CD4-positive, alpha-beta T cell (primary cell): ENCODE data around the gene EPHA5. TPM values are rescaled to one million over a fixed set of nuclear protein-coding genes. Genes with fewer than 3 reads are reported as not detected.

Experiments
- ATAC-seq: fragments of 200-7000 bp; cut with Tn5 transposase; one replicate; pipeline ENCODE4 v1.10.0; 2022; ENCODE audit warnings: mild to moderate bottlenecking; ENCODE audit not compliant: poor library complexity
- CTCF ChIA-PET: fragments of 350-600 bp; sonication (Branson Sonifier 250); formaldehyde crosslinking; loops from one replicate; lab custom pipeline; 2021; ENCODE audit warnings: antibody characterized with exemption, inconsistent platforms; lab: Charles Lee
- POLR2A ChIA-PET: fragments of 350-600 bp; sonication (Branson Sonifier 250); formaldehyde crosslinking; loops from one replicate; lab custom pipeline; 2021; ENCODE audit warnings: antibody characterized with exemption, inconsistent platforms; lab: Charles Lee
- DNase-seq, 14 experiments: peaks; one replicate each; pipeline ENCODE4 v3.0.0-alpha.2; 2013 to 2020; ENCODE audit warnings: mixed read lengths in 2 of 14
- H3K27ac ChIP-seq, 2 donors: one replicate each; pipeline versions ENCODE4 v1.5.1 to v1.7.0; 2013; ENCODE audit warnings: low read length in 2 of 2, low read depth in 1 of 2, mild to moderate bottlenecking in 1 of 2
- H3K27me3 ChIP-seq, 2 experiments: 1 replicate in 1 of 2; 2 replicates in 1 of 2; pipeline versions ENCODE4 v1.6.1 to v1.7.0; 2013; ENCODE audit warnings: low read length in 2 of 2, control low read depth in 1 of 2, mild to moderate bottlenecking in 1 of 2, moderate library complexity in 1 of 2; ENCODE audit not compliant: insufficient read depth in 2 of 2, control insufficient read depth in 1 of 2
- H3K36me3 ChIP-seq: one replicate; pipeline ENCODE4 v1.6.1; 2013; ENCODE audit warnings: low read length, control low read depth; ENCODE audit not compliant: insufficient read depth
- H3K4me1 ChIP-seq: one replicate; pipeline ENCODE4 v1.6.1; 2013; ENCODE audit warnings: low read length, control low read depth; ENCODE audit not compliant: insufficient read depth
- H3K4me3 ChIP-seq: one replicate; pipeline ENCODE4 v1.5.1; 2013; ENCODE audit warnings: mild to moderate bottlenecking, low read length, moderate library complexity
- H3K9me3 ChIP-seq, 2 experiments: 1 replicate in 1 of 2; 2 replicates in 1 of 2; pipeline versions ENCODE4 v1.6.1 to v1.7.0; 2013; ENCODE audit warnings: low read length in 2 of 2, mild to moderate bottlenecking in 2 of 2, control low read depth in 1 of 2, moderate library complexity in 1 of 2; ENCODE audit not compliant: control insufficient read depth in 1 of 2, insufficient read depth in 1 of 2
- H3K27ac Mint-ChIP-seq: one replicate; pipeline ENCODE4 v1.8.0; 2020; ENCODE audit warnings: mixed read lengths
- H3K27me3 Mint-ChIP-seq: one replicate; pipeline ENCODE4 v1.8.0; 2021; ENCODE audit warnings: mixed read lengths
- H3K36me3 Mint-ChIP-seq: one replicate; pipeline ENCODE4 v1.8.0; 2021; ENCODE audit warnings: low read depth, mixed read lengths
- H3K4me1 Mint-ChIP-seq: one replicate; pipeline ENCODE4 v1.8.0; 2021; ENCODE audit warnings: low read depth, mixed read lengths
- H3K4me3 Mint-ChIP-seq: one replicate; pipeline ENCODE4 v1.8.0; 2020; ENCODE audit warnings: mild to moderate bottlenecking, mixed read lengths
- H3K9me3 Mint-ChIP-seq: one replicate; pipeline ENCODE4 v1.8.0; 2020; ENCODE audit warnings: mixed read lengths
- intact Hi-C, 2 experiments: fragments of 100-400 bp; cut with DNase I in 1 of 2; cut with micrococcal nuclease in 1 of 2; formaldehyde crosslinking; loops; one replicate each; pipeline versions ENCODE4 v1.15.1 to v1.9.0; 2023 to 2025; cut with DNase I, micrococcal nuclease
- total RNA-seq, 174 experiments: library from RNA in 2 of 174; stranded (reverse) in 2 of 174; gene quantifications; one replicate each; pipeline ENCODE4 v1.2.3 and lab custom pipeline; 2021 to 2026
- TF ChIP-seq, protein P1 (sequence below): fragments of 200-600 bp; IDR thresholded peaks from one replicate; pipeline ENCODE4 v1.8.0; 2022; ENCODE audit warnings: antibody characterized with exemption, mild to moderate bottlenecking

The EPHA5 gene
- total RNA-seq, 2 experiments from 2014 or later: not detected

DNA sequence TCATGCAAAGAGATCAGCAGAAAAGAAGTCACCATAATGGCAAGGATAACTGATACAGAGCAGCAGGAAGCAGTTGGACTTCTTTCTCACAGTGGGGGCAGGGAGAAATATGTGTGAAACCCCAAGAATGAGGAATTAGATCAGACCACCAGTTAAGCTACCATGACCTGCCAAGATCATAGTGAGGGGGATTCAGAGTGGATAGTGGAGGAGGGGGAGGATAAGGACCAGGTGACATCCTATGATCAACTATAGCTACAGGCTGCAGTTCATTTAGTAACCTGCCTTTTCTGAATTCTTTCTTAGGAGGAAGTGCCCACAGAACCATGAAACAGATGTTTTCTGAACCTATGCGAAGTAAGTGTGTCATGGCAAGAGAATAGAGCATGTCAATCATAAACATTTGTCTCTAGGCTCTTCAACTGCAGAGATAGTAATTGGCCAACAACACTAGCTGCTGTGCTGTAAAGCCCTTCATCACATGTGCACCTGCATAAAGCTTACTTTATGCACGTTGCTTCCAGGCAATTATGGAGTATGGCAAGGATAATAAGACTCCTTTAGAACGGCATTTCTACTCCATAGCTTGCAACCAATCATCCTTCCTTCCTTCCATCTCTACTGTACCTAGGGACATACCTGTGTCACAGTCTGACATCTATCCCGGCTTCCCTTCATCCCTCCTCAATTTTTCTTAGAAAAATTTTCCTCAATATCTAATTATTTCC is 329.7 kb downstream of the EPHA5 start:
- Mint-ChIP-seq H3K27ac (no peak overlapping the region), H3K9me3 (peaks cover 3% of the 10 kb centered on the region), H3K4me3 (no peak overlapping the region), H3K4me1 (no peaks in the 10 kb centered on the region), H3K27me3 (no peaks in the 10 kb centered on the region), H3K36me3 (no peaks in the 10 kb centered on the region)
- Histone ChIP-seq H3K27ac (no peak overlapping the region), H3K9me3 (no peaks in the 10 kb centered on the region), H3K4me3 (no peak overlapping the region), H3K36me3 (no peaks in the 10 kb centered on the region), H3K4me1 (no peaks in the 10 kb centered on the region), H3K27me3 (no peaks in the 10 kb centered on the region)
- ATAC-seq (no peak), DNase-seq (no peak)
- TF ChIP-seq, protein P1, sequence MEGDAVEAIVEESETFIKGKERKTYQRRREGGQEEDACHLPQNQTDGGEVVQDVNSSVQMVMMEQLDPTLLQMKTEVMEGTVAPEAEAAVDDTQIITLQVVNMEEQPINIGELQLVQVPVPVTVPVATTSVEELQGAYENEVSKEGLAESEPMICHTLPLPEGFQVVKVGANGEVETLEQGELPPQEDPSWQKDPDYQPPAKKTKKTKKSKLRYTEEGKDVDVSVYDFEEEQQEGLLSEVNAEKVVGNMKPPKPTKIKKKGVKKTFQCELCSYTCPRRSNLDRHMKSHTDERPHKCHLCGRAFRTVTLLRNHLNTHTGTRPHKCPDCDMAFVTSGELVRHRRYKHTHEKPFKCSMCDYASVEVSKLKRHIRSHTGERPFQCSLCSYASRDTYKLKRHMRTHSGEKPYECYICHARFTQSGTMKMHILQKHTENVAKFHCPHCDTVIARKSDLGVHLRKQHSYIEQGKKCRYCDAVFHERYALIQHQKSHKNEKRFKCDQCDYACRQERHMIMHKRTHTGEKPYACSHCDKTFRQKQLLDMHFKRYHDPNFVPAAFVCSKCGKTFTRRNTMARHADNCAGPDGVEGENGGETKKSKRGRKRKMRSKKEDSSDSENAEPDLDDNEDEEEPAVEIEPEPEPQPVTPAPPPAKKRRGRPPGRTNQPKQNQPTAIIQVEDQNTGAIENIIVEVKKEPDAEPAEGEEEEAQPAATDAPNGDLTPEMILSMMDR: no peak
- intact Hi-C loops: no loop called here
- ChIA-PET CTCF (no interaction called here), POLR2A (no interaction called here)

DNA sequence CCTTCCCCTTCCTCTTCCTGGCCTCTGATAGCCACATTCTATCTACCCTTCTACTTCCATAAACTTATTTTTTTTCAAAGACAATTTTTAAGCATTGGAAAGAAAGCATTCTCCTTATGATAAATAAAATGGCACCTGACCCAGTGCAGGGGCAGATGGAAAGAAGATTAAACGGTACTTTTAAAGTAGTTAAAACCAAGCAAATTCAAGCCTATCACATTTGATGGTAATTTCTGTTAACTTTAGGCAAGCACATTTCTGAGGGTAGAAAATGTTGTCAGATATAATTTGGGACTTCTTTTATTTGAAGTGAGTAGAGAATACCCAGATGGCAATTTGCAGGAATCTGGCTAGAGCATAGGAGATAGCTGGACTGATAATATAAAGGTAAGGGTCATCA is 332.9 kb downstream of the EPHA5 start:
- Histone ChIP-seq H3K36me3 (no peaks in the 10 kb centered on the region), H3K9me3 (no peaks in the 10 kb centered on the region), H3K27me3 (no peaks in the 10 kb centered on the region), H3K4me3 (no peak overlapping the region), H3K27ac (no peak overlapping the region), H3K4me1 (no peaks in the 10 kb centered on the region)
- no peaks in the 10 kb centered on the region for H3K4me1 Mint-ChIP-seq
- peaks cover 5% of the 10 kb centered on the region for H3K9me3 Mint-ChIP-seq
- H3K4me3 Mint-ChIP-seq: no peak overlapping the region
- DNase-seq (no peak), ATAC-seq (no peak)
- TF ChIP-seq, protein P1: no peak
- intact Hi-C loops: no loop called here
- no peaks in the 10 kb centered on the region for H3K36me3 Mint-ChIP-seq
- H3K27ac Mint-ChIP-seq: no peak overlapping the region
- ChIA-PET CTCF (no interaction called here), POLR2A (no interaction called here)
- no peaks in the 10 kb centered on the region for H3K27me3 Mint-ChIP-seq

DNA sequence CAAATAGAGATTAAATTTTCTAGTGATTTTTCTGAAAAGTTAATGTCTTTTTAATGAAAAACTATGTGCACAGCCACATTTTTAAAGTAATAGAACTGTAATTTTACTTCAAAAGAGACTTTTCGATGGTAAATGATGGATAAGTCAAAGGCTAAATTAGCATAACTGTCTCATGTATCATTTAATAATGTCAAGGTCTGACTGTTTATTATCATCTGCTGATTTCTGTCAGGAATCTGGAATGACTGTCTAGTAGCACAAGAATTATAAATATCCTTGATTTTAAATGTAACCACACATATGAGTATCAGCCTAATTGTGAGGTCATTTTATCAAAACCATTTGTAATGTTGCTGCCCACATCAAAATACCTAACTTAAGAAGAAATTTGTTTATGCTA is 333.8 kb downstream of the EPHA5 start:
- H3K4me3 ChIP-seq: no peak overlapping the region
- no peak overlapping the region for H3K27ac Mint-ChIP-seq
- H3K4me3 Mint-ChIP-seq: no peak overlapping the region
- TF ChIP-seq, protein P1: no peak
- no peaks in the 10 kb centered on the region for H3K4me1 ChIP-seq
- ChIA-PET POLR2A (no interaction called here), CTCF (no interaction called here)
- no peaks in the 10 kb centered on the region for H3K27me3 Mint-ChIP-seq
- no peak for DNase-seq
- H3K36me3 Mint-ChIP-seq: no peaks in the 10 kb centered on the region
- no peaks in the 10 kb centered on the region for H3K36me3 ChIP-seq
- no peaks in the 10 kb centered on the region for H3K27me3 ChIP-seq
- peaks cover 5% of the 10 kb centered on the region for H3K9me3 Mint-ChIP-seq
- H3K4me1 Mint-ChIP-seq: no peaks in the 10 kb centered on the region
- no peak for ATAC-seq
- H3K9me3 ChIP-seq: no peaks in the 10 kb centered on the region
- intact Hi-C loops: no loop called here
- H3K27ac ChIP-seq: no peak overlapping the region
